Mucosa of rectum (tissue), 2 donors: ENCODE results near the gene CYLD.

Experiments used
- H3K27ac ChIP-seq, 2 donors: one replicate each; pipeline ENCODE4 v1.7.0; 2013; ENCODE audit warnings: inconsistent platforms in 2 of 2, low read depth in 2 of 2, low read length in 2 of 2
- H3K27me3 ChIP-seq, 2 donors: one replicate each; pipeline ENCODE4 v1.7.0; 2013; ENCODE audit warnings: low read length in 2 of 2; ENCODE audit not compliant: control insufficient read depth in 2 of 2, insufficient read depth in 2 of 2
- H3K36me3 ChIP-seq, 2 donors: one replicate each; pipeline ENCODE4 v1.7.0; 2013; ENCODE audit warnings: low read length in 2 of 2; ENCODE audit not compliant: control insufficient read depth in 2 of 2, insufficient read depth in 2 of 2
- H3K4me1 ChIP-seq, 2 donors: one replicate each; pipeline ENCODE4 v1.7.0; 2013; ENCODE audit warnings: low read length in 2 of 2, mild to moderate bottlenecking in 1 of 2; ENCODE audit not compliant: control insufficient read depth in 2 of 2, insufficient read depth in 2 of 2
- H3K4me3 ChIP-seq, 2 donors: one replicate each; pipeline ENCODE4 v1.7.0; 2013; ENCODE audit warnings: low read length in 2 of 2
- H3K9ac ChIP-seq, 2 donors: one replicate each; pipeline ENCODE4 v1.7.0; 2013; ENCODE audit warnings: low read length in 2 of 2, low read depth in 1 of 2, mild to moderate bottlenecking in 1 of 2
- H3K9me3 ChIP-seq, 2 donors: one replicate each; pipeline ENCODE4 v1.7.0; 2013; ENCODE audit warnings: low read length in 2 of 2; ENCODE audit not compliant: control insufficient read depth in 2 of 2
- donor health status: healthy.
- donor health status: Normal muscosa, but diverticular disease.

The CYLD gene

DNA sequence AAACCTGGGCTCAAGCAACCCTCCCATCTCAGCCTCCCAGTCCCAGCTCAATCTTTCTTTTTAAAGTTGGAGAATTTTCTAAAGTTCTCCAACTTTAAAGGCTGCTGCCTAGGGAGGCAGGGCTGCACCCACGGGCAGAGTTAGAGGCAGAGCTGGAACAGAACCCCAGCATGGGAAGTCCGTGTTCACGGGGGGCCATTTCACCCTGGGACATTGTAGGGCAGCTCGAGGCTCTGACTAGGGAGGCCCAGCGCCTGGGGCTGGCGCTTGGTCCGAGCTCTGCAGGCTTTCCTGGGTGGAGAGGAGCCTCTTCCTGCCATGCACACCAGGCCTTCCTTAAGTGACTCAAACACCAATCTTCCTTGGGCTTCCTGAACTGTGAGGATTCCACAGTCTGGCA lies 70.2 kb downstream of the CYLD start:
- no peak overlapping the region for H3K27ac ChIP-seq
- H3K9ac ChIP-seq, result no peak overlapping the region
- no peaks in the 10 kb centered on the region for H3K9me3 ChIP-seq
- H3K4me1 ChIP-seq, result no peaks in the 10 kb centered on the region
- no peak overlapping the region for H3K4me3 ChIP-seq
- H3K36me3 ChIP-seq, result no peaks in the 10 kb centered on the region
- no peaks in the 10 kb centered on the region for H3K27me3 ChIP-seq

DNA sequence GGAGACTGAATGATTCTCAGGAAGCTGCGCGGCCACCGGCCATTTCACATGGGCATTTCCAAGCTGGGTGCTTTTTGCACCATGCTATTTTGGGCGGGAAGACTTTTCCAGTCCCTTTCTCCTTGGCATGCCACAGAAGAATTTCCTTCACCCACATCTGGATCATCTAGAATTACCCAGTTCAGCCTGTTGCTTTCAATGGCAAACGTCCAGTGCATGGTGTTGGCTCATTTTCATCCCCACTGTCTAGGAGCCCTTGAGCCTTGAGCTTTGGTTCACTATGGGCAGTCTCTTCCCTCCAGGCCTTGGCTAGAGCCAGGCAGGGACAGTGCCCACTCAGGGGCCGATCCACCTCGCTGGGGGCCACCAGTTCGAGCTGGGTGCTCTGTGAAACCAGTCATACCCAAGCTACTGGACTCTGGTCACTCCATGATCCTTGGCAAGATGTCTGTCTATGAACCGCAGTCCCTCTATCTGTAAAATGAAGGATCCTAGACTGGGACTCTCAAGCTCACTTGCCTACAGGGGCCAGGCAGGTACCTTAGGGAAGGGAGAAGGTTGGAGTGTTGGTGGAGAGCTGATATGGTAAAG lies 71.1 kb downstream of the CYLD start:
- H3K9me3 ChIP-seq, result no peaks in the 10 kb centered on the region
- no peaks in the 10 kb centered on the region for H3K36me3 ChIP-seq
- no peak overlapping the region for H3K9ac ChIP-seq
- H3K4me3 ChIP-seq, result no peak overlapping the region
- no peaks in the 10 kb centered on the region for H3K4me1 ChIP-seq
- no peaks in the 10 kb centered on the region for H3K27me3 ChIP-seq
- no peak overlapping the region for H3K27ac ChIP-seq

DNA sequence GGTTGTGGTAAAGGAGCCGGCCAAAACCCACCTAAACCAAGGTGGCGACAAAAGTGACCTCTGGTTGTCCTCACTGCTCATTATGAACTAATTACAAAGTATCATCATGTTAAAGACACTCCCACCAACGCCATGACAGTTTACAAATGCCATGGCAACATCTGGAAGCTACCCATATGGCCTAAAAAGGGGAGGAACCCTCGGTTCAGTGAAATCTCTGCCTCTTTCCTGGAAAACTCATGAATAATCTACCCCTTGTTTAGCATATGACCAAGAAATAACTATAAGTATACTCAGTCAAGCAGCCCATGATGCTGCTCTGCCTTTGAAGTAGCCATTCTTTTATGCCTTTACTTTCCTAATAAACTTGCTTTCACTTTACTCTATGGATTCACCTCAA lies 72.2 kb downstream of the CYLD start:
- Histone ChIP-seq H3K27me3 (no peaks in the 10 kb centered on the region), H3K27ac (no peak overlapping the region), H3K4me1 (no peaks in the 10 kb centered on the region), H3K9ac (no peak overlapping the region), H3K9me3 (no peaks in the 10 kb centered on the region), H3K36me3 (no peaks in the 10 kb centered on the region), H3K4me3 (no peak overlapping the region)

DNA sequence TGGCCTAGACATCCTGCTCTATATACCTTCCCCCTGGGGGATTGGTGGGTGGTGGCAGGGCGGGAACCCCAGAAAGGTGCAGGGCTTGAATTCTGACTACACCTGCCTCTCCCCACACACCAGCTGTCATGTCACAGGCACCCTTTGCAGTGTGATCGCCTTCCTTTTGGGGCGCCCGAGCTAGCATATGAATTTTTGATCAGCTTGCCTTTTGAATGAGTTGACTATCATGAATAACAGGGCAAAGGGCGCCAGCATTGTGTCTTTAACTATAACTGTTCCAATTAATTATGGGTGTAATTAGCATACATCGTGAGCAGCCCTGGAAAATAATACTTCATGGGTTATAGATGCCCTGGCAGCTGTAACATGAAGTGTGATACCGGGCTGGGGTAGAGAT lies 72.7 kb downstream of the CYLD start:
- Histone ChIP-seq H3K27me3 (no peaks in the 10 kb centered on the region), H3K9me3 (no peaks in the 10 kb centered on the region), H3K4me3 (no peak overlapping the region), H3K4me1 (no peaks in the 10 kb centered on the region), H3K27ac (no peak overlapping the region), H3K36me3 (no peaks in the 10 kb centered on the region), H3K9ac (no peak overlapping the region)

DNA sequence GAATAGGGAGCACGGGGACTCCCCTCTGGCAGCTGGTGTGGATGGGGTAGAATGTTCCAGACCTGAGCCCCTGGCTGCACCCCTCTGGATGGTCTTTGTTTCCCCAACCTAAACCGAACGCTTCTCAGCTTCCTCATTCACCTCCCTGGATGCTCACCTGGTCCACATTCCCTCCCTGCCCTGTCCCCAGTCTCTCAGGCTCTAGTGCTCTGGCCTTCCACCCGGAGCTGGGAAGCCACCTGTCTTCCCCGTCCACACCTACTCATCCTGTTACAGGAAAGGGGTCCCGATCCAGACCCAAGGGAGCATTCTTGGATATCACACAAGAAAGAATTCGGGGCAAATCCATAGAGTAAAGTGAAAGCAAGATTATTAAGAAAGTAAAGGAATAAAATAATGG lies 73.5 kb downstream of the CYLD start:
- Histone ChIP-seq H3K9ac (no peak overlapping the region), H3K27me3 (no peaks in the 10 kb centered on the region), H3K27ac (no peak overlapping the region), H3K36me3 (no peaks in the 10 kb centered on the region), H3K9me3 (no peaks in the 10 kb centered on the region), H3K4me1 (no peaks in the 10 kb centered on the region), H3K4me3 (no peak overlapping the region)

DNA sequence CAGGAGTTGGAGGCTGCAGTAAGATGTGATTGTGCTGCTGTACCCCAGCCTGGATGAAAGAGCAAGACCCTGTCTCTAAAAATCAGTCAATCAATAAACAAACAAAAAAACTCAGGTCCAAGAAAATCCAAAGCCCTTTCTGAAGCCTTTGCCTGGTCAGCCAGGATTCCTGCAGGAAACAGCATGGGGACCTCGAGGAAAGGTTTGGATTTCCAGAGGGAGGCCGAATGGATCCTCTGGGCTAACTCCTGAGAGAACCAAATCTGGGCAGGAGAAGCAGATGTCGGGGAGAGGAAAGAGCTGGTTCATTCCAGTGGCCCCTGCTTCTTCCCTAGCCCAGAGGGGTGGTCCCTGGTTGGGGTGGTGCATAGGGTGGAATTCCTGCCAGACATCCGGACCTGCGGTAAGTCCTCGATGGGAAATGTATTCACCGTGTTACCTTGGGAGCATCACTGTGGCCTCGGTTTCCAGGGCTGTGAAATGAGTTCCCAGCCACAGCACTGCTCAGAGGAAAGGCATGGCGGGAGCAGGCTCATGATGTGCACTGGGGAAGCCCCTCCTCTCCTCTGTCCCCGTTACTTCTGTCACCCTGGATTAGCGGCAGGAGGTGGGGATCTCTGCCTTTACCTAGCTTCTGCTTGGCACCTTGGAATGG lies 75.1 kb downstream of the CYLD start:
- H3K36me3 ChIP-seq, result no peaks in the 10 kb centered on the region
- H3K9me3 ChIP-seq, result no peaks in the 10 kb centered on the region
- H3K4me3 ChIP-seq, result no peak overlapping the region
- no peaks in the 10 kb centered on the region for H3K4me1 ChIP-seq
- no peak overlapping the region for H3K27ac ChIP-seq
- H3K27me3 ChIP-seq, result no peaks in the 10 kb centered on the region
- H3K9ac ChIP-seq, result no peak overlapping the region

DNA sequence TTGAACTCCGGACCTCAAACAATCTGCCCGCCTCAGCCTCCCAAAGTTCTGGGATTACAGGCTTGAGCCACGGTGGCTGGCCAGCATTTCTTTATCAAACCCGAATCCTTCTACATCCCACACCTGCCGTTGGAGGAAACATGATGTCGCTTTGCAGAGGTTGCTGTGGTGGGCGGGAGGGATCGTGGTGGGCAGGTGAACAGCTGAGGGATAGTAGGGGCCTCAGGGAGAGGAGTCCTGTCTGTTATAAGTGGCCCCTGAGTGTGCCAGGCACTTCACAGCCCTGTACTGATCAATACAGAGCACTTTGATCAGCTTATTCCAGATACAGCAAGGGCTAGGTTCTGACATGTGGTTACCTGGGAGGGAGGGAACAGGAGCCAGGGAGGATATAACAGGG lies 76.5 kb downstream of the CYLD start:
- H3K9ac ChIP-seq, result no peak overlapping the region
- no peaks in the 10 kb centered on the region for H3K9me3 ChIP-seq
- no peaks in the 10 kb centered on the region for H3K4me1 ChIP-seq
- H3K4me3 ChIP-seq, result no peak overlapping the region
- H3K27me3 ChIP-seq, result no peaks in the 10 kb centered on the region
- no peak overlapping the region for H3K27ac ChIP-seq
- H3K36me3 ChIP-seq, result no peaks in the 10 kb centered on the region

DNA sequence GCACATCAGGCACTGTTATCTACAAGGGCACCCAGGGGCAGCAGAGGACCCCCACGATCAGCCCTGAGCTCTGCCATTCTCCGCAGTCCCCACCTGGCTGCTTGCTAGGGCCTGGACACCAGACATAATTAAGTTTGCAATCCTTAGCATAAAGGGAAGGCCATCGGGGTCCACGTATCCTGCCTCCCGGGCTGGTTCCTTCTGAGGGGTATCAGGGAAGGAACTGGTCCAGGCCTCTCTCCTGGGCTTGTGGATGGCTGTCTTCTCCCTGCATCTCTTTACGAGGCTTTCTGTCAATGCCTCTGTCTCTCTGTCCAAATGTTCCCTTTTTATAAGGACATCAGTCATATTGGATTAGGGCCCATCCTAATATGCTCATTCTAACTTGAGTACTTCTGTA lies 77.8 kb downstream of the CYLD start:
- no peaks in the 10 kb centered on the region for H3K36me3 ChIP-seq

DNA sequence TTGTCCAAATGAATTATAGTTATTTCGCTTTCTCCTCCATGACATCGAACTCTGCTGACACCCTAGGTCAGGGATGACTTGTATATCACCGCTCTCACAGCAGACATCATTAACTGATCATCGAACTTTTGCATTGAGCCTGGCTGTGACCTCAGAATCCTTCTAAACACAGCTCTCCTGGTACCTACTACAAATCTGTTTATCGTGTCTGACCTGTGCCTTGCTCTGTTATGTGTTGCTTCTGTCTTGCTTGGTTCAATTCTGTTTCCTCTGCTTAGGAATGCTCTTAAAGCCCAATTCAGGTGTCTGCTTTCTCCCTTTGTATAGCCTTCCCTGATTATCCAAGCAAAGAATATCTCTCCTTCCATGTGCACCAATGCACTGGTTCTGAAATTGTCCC lies 78.3 kb downstream of the CYLD start:
- H3K9me3 ChIP-seq, result no peaks in the 10 kb centered on the region
- no peaks in the 10 kb centered on the region for H3K4me1 ChIP-seq
- no peaks in the 10 kb centered on the region for H3K36me3 ChIP-seq
- H3K27ac ChIP-seq, result no peak overlapping the region
- H3K9ac ChIP-seq, result no peak overlapping the region
- no peak overlapping the region for H3K4me3 ChIP-seq
- H3K27me3 ChIP-seq, result no peaks in the 10 kb centered on the region

More for the DNA sequence above, 77.8 kb downstream of the CYLD start:
- Histone ChIP-seq H3K9me3 (no peaks in the 10 kb centered on the region), H3K4me1 (no peaks in the 10 kb centered on the region), H3K27ac (no peak overlapping the region), H3K9ac (no peak overlapping the region), H3K27me3 (no peaks in the 10 kb centered on the region), H3K4me3 (no peak overlapping the region)

DNA sequence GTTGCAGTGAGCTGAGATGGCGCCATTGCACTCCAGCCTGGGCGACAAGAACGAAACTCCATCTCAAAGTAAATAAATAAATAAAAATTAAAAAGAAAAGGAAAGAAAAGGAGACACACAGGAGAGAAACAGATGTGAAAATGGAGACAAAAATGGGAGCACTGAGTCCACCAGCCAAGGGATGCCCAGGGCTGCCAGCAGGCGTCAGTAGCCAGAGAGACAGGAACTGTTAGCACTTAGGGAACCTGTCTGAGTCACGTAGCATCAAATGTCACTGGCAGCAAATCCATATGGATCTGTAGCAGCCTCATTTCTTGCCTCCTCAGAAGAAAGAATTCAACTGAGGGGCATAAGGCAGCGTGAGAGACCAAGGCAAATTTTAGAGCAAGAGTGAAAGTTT lies 79.7 kb downstream of the CYLD start:
- no peaks in the 10 kb centered on the region for H3K4me1 ChIP-seq
- H3K9me3 ChIP-seq, result no peaks in the 10 kb centered on the region
- H3K9ac ChIP-seq, result no peak overlapping the region
- no peaks in the 10 kb centered on the region for H3K27me3 ChIP-seq
- no peak overlapping the region for H3K4me3 ChIP-seq
- H3K27ac ChIP-seq, result no peak overlapping the region
- H3K36me3 ChIP-seq, result no peaks in the 10 kb centered on the region
